ENCODE results near the gene ZFYVE28.

Gene ZFYVE28

DNA sequence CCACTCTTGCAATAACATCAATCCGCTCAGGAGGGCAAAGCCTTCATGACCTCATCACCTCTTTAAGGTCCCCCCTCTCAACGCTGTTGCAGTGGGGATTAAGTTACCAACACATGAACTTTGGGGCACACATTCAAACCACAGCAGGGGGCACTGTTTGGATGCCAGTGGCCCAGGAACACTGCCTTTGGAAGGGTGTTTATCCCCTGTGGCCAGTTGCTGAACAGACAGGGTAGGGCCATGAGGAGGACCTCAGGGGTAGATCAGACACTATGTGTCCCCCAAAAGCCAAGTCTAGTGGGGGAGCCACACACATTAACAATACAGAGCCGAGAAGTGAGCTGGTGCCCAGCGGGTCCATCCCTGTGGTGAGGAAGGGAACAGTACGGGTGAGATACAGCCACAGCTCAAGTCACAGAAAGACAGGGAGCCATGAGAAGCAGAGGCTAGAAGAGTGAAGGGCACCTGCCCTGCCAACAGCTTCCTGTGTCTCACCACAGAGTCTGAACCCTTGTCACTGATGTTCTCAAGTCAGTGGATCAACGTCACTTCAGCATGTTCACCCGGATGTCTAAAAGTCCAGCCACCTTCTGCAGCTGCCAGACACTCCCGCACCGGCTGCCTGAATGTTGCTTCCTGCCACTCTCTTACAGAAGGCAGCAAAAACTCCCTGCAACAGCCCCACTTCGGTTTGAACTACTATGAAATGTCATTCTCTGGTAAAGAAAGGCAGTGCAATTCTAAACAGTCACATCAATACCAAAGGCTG, 136.7 kb downstream of the ZFYVE28 start:
- TF ChIP-seq RAD21 (IDR thresholded peaks at IDR 0.05; ENCODE audit: low read depth) (peak; percentile 20; the same call in 1 of the 2 replicates), EGR1 (IDR thresholded peaks at IDR 0.05) (no peak), NFIC (IDR thresholded peaks at IDR 0.05) (no peak), YY1 (IDR thresholded peaks at IDR 0.05; ENCODE audit: low read depth) (no peak), TAF1 (IDR thresholded peaks at IDR 0.05; ENCODE audit: low read depth) (no peak)
- TF ChIP-seq, protein P1, sequence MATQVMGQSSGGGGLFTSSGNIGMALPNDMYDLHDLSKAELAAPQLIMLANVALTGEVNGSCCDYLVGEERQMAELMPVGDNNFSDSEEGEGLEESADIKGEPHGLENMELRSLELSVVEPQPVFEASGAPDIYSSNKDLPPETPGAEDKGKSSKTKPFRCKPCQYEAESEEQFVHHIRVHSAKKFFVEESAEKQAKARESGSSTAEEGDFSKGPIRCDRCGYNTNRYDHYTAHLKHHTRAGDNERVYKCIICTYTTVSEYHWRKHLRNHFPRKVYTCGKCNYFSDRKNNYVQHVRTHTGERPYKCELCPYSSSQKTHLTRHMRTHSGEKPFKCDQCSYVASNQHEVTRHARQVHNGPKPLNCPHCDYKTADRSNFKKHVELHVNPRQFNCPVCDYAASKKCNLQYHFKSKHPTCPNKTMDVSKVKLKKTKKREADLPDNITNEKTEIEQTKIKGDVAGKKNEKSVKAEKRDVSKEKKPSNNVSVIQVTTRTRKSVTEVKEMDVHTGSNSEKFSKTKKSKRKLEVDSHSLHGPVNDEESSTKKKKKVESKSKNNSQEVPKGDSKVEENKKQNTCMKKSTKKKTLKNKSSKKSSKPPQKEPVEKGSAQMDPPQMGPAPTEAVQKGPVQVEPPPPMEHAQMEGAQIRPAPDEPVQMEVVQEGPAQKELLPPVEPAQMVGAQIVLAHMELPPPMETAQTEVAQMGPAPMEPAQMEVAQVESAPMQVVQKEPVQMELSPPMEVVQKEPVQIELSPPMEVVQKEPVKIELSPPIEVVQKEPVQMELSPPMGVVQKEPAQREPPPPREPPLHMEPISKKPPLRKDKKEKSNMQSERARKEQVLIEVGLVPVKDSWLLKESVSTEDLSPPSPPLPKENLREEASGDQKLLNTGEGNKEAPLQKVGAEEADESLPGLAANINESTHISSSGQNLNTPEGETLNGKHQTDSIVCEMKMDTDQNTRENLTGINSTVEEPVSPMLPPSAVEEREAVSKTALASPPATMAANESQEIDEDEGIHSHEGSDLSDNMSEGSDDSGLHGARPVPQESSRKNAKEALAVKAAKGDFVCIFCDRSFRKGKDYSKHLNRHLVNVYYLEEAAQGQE (IDR thresholded peaks at IDR 0.05; ENCODE audit: low read depth): no peak

- TF ChIP-seq TEAD4 (IDR thresholded peaks at IDR 0.05) (no peak), RAD21 (IDR thresholded peaks at IDR 0.05; ENCODE audit: low read depth) (peak; percentile 24; the same call in 1 of the 2 replicates)
These were observed 137.7 kb downstream of the ZFYVE28 start for GRCh38 chr4:2280531-2281300.

DNA sequence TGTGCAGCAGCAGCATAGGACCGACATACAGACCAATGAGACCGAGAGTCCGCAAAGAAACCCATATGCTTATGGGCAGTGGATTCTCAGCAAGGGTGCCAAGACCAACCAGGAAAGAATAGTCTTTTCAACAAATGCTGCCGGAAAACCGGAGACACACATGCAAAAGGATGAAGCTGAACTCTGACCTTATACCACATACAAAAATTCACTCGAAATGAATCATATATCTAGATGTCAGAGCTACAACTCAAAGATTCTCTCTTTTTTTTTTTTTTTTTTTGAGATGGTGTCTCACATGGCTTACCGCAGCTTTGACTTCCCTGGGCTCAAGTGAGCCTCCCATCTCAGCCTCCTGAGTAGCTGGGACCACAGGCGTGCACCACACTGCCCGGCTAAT, 140.5 kb downstream of the ZFYVE28 start:
- TF ChIP-seq EP300 (IDR thresholded peaks at IDR 0.05; ENCODE audit: borderline replicate concordance): no peak
- no peak for TF ChIP-seq CREB1 (IDR thresholded peaks at IDR 0.05; ENCODE audit: low read depth)
- TF ChIP-seq RAD21 (IDR thresholded peaks at IDR 0.05; ENCODE audit: low read depth): no peak
- TF ChIP-seq ZBTB7A (IDR thresholded peaks at IDR 0.05; ENCODE audit: low read depth): no peak
- TF ChIP-seq EGR1 (IDR thresholded peaks at IDR 0.05): no peak
- TF ChIP-seq TCF12 (IDR thresholded peaks at IDR 0.05; ENCODE audit: low read depth): no peak
- TF ChIP-seq FOXM1 (IDR thresholded peaks at IDR 0.05; ENCODE audit: borderline replicate concordance, low read depth): no peak
- TF ChIP-seq, protein P2, sequence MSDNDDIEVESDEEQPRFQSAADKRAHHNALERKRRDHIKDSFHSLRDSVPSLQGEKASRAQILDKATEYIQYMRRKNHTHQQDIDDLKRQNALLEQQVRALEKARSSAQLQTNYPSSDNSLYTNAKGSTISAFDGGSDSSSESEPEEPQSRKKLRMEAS (IDR thresholded peaks at IDR 0.05): no peak
- no peak for TF ChIP-seq YY1 (IDR thresholded peaks at IDR 0.05; ENCODE audit: low read depth)
- no peak for TF ChIP-seq NFIC (IDR thresholded peaks at IDR 0.05)
- TF ChIP-seq TEAD4 (IDR thresholded peaks at IDR 0.05): no peak
- TF ChIP-seq, protein P1 (IDR thresholded peaks at IDR 0.05; ENCODE audit: low read depth): no peak
- TF ChIP-seq TAF1 (IDR thresholded peaks at IDR 0.05; ENCODE audit: low read depth): no peak
- TF ChIP-seq USF1 (IDR thresholded peaks at IDR 0.05): no peak

DNA sequence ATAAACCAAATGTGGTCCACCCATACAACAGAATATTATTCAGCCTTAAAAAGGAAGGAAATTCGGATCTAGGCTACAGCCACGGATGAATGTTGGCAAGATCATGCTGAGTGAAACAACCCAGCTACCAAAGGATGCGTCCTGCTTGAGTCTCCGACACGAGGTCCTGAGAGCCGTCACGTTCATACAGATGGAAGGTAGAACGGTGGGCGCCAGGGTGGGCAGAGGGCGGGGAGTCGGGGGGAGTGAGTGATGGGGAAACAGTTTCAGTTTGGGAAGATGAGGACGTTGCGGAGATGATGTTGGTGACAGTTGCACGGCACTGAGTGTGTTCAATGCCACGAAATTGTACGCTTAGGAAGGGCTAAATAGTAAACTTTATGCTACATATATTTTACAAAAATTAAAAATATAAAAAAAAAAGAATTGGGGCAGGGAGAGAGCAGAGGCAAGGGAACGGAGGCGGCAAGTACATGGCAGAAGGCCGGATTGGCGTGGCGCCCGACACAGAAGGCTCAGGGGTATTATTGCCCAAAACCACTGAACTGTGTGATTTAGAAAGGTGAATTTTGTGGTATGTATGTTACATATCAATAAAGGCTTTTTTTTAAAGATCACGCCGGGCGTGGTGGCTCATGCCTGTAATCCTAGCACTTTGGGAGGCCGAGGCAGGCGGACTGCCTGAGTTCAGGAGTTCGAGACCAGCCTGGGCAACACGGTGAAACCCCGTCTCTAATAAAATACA, 141.7 kb downstream of the ZFYVE28 start:
- TF ChIP-seq CEBPB (IDR thresholded peaks at IDR 0.05) (no peak), EGR1 (IDR thresholded peaks at IDR 0.05) (no peak), TAF1 (IDR thresholded peaks at IDR 0.05; ENCODE audit: low read depth) (no peak), TCF12 (IDR thresholded peaks at IDR 0.05; ENCODE audit: low read depth) (no peak), YY1 (IDR thresholded peaks at IDR 0.05; ENCODE audit: low read depth) (no peak), USF1 (IDR thresholded peaks at IDR 0.05) (no peak), EP300 (IDR thresholded peaks at IDR 0.05; ENCODE audit: borderline replicate concordance) (no peak), TEAD4 (IDR thresholded peaks at IDR 0.05) (no peak), CREB1 (IDR thresholded peaks at IDR 0.05; ENCODE audit: low read depth) (no peak), NFIC (IDR thresholded peaks at IDR 0.05) (no peak), ZBTB7A (IDR thresholded peaks at IDR 0.05; ENCODE audit: low read depth) (no peak), FOXM1 (IDR thresholded peaks at IDR 0.05; ENCODE audit: borderline replicate concordance, low read depth) (no peak)
- TF ChIP-seq, protein P2 (IDR thresholded peaks at IDR 0.05): no peak
- TF ChIP-seq, protein P1 (IDR thresholded peaks at IDR 0.05; ENCODE audit: low read depth): no peak
